ENCODE results near the gene LSR.
"Not testable (repeated sequence)": the region's sequence is repeated elsewhere in the genome, so short reads cannot be mapped to it uniquely, and the experiment has no call there.

Gene LSR

DNA sequence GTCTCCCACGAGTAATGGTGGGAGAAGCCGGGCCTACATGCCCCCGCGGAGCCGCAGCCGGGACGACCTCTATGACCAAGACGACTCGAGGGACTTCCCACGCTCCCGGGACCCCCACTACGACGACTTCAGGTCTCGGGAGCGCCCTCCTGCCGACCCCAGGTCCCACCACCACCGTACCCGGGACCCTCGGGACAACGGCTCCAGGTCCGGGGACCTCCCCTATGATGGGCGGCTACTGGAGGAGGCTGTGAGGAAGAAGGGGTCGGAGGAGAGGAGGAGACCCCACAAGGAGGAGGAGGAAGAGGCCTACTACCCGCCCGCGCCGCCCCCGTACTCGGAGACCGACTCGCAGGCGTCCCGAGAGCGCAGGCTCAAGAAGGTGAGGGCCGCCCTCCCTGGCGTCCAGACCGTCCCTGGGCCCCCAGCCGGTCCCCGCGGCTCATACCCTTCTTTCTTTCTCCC lies 18.6 kb downstream of the LSR start:
- DNase-seq, result peak in 3 of 4 experiments; percentile 17 to 67 (median 56)

DNA sequence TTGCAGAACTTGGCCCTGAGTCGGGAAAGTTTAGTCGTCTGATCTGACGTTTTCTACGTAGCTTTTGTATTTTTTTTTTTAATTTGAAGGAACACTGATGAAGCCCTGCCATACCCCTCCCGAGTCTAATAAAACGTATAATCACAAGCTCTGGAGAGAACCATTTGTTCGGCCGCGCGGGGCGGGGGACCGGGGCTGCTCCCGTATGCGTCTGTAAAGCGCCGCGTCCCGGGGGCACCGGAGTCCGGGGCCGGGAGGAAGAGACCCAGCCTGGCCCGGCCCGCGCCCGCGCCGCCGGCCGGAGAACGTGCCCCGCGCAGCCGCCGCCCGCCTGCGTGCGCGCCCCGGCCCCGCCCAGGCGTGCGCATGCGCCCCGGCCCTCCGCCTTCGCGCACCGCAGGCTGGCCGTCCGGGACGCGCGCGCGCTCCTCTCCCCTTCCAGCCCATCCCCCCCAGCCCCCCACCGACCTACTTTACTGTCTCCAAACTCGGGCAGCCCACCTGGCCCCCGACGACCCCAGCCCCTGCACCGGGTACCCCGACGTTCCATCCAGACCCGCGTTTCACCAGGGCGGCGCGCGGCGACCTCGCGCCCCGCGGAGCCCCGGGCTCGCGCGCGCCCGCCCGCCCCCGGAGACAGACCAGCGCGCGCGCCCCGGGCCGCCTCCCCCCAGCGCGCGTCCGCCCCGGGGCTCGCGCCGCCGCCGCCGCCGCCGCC lies 19.2 kb downstream of the LSR start:
- peak; percentile 86 to 97 (median 92) for DNase-seq

DNA sequence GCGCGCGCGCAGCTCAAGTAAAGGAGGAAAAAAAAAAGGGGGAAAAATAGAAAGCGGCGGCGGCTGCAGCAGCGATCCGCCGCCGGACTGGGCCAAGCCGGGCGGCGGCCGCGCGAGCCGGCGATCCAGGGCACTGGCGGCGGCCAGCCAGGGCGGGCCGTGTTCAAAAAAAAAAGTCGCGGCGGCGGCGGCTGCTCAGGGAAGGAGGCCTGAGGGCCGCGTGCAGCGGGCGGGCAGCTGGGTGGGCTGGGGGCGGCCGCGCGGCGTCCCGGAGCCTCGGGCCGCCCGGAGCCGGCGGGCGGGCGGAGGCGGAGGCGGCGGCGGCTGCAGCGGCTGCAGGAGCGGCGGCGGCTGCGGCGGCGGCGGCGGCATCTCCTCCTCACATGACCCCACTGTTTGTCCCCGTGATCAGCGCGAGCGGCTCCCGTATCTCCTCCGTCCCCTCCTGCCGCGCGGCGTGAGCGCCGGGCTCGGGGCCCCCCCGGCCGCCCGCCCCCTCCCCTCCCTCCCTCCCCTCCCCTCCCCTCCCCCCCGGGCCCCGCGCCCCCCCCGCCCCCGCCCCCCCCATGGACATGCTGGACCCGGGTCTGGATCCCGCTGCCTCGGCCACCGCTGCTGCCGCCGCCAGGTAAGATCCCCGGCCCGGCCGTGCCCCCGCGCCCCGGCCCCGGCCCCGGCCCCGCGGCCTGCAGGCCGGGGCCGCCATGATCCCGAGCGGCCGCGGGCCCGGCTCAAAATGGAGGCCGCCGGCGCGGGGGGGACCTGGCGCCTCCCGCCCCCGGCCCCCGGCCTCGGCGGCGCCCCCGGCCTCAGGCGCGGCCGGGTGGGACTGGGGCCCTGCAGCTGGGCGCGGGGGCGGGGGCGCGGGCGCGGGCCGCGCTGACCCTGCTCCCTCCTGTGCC lies 20.0 kb downstream of the LSR start, which contains the start of gene USF2:
USF2 (plus strand) TSS at position 427 of the 902 bp plus-strand sequence; CDS start at position 567, 140 bp downstream.
- DNase-seq, result peak; percentile 78 to 94 (median 88)

DNA sequence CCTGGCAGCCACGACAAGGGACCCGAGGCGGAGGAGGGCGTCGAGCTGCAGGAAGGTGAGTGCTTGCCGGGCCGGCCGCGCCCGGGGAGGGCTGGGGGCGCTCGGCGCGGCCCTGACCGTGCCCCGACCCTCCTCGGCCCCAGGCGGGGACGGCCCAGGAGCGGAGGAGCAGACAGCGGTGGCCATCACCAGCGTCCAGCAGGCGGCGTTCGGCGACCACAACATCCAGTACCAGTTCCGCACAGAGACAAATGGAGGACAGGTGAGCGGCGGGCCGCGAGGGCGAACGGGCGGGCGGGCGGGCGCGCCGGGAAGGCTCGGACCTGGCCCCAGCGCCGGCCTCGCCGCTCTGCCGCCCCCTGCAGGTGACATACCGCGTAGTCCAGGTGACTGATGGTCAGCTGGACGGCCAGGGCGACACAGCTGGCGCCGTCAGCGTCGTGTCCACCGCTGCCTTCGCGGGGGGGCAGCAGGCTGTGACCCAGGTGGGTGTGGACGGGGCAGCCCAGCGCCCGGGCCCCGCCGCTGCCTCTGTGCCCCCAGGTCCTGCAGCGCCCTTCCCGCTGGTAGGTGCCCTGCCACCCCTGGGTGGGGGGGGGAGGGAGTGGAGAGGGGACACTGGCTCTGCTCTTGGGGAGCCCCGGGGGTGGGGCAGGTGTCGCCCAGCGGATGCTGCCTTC lies 20.8 kb downstream of the LSR start:
- DNase-seq, result peak; percentile 70 to 90 (median 86)

DNA sequence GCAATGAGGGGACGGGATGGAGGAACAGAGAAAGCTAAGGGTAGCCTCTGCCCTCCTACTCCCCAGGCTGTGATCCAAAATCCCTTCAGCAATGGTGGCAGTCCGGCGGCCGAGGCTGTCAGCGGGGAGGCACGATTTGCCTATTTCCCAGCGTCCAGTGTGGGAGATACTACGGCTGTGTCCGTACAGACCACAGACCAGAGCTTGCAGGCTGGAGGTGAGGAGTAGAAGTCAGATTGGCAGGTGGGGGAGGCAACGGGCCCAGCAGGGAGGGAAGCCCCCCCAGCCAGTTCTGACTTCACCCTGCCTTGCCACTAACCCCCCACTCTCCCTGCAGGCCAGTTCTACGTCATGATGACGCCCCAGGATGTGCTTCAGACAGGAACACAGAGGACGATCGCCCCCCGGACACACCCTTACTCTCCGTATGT lies 21.6 kb downstream of the LSR start:
- no peak for DNase-seq

DNA sequence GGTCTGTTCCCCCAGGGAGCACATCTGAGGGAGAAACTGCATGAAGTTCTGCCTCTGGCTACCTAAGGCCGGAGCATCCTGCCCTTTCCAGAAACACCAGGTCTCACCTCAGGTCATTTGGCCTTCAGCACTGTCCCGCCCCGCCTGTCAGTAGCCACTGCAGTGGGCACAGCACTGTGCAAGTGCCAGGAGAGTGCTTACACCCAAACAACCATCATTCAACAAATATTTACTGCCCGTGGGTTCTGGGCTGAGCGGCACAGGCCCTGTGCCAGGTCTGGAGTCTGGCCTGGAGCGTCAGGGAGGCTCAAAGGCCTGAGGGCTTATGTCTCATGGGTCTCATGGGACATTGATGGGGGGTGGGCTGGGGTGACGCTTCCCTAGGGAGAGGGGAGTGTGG lies 22.7 kb downstream of the LSR start:
- no peak for DNase-seq

DNA sequence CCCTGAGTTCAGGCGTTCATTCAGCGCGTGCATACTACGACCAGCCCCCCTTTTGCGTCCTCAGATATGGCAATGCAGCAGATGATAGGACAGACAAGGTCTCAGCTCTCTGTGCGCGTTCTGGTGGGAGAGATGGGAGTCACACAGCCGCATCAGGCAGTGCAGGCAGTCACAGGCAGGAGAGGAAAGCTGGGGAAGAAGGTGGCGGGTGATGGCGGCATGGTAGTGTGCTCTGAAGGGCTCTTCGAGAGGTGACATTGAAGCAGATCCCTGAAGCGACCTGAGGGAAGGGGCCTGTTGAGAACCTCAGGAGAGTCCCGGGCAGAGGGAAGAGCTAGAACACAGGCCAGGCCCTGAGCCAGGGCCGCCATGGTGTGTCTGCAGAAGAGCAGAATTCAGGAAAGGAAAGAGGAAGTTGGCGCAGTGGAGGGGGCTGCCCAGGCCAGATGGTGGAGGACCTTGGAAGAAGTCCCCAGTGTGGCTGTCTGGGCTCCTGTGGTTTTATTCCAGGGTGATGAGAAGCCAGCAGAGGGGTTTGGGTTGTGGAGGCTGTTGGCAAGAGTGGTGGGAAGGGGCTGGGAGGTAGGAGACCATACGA lies 23.4 kb downstream of the LSR start:
- DNase-seq, result peak; percentile 68 to 84 (median 77)

DNA sequence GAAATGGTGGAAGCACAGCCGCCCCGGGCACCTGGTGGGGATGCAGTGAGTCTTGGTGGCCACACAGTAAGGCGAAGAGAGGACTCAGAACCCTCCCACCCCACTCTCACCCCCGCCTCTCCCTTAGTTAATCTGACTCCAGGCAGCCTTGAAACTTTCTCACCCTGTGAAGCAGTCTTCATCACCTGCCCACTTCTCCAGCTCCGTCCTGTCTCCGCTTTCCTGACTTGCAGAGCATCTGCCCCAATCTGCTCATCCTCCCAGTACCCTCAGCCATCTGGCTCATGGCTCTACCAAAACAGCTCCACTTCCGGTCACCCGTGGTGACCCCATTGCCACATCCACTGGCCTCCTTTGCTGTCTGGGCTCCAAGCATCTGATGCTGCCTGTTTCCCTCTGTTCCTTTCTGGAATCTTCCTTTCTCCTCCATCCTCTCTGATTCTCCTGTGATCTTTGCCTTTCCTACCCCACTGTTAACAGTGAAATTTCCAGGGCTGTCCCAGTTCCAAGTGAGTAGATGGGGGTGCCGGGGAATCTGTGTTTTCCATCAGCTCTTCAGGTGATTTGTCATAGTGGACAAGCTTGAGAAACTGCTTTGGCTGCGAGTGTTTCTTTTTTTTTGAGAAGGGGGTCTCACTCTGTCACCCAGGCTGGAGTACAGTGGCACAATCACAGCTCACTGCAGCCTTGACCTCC lies 24.3 kb downstream of the LSR start:
- DNase-seq, result no peak

DNA sequence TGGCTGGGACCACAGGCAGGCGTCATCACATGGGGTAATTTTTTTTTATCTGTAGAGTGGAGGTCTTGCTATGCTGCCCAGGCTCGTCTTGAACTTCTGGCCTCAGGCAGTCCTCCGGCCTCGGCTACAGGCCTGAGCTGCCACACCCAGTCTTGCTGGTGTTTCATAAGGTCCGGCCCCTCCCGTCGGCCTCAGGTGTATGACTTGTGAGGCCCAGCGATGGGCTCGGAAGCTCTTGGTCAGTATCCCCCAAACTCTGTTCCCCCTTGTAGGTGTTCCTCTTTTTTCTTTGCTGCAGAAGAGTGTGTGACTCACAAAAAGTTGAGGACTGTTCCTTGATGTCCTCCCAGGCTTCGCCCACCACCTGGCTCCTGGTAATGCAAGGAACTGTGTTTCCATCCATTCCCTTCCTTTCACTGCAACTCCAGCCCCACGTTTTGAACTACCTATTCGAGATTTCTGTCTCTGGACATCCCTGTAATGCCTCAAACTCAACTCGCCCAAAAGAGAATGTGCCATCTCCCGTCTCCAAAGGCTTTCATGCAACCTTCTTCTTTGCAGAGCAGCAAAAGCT lies 25.0 kb downstream of the LSR start:
- DNase-seq, result peak in 2 of 4 experiments; percentile 36 to 44

DNA sequence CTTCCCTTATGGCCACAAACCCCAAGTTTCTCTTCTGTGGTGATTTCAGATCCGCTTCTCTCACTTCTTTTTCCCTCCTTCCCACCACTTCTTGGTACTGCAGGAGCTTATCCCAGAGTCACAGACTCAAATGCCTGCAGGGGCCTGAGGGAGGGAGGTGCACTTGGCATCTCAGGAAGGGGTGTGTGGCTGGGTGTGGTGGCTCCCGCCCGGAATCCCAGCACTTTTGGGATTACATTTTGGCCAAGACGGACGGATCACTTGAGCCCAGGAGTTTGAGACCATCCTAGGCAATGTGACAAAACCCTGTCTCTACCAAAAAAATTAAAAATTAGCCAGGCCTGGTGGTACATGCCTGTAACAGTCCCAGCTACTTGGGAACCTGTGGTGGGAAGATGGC lies 25.5 kb downstream of the LSR start:
- no peak for DNase-seq

DNA sequence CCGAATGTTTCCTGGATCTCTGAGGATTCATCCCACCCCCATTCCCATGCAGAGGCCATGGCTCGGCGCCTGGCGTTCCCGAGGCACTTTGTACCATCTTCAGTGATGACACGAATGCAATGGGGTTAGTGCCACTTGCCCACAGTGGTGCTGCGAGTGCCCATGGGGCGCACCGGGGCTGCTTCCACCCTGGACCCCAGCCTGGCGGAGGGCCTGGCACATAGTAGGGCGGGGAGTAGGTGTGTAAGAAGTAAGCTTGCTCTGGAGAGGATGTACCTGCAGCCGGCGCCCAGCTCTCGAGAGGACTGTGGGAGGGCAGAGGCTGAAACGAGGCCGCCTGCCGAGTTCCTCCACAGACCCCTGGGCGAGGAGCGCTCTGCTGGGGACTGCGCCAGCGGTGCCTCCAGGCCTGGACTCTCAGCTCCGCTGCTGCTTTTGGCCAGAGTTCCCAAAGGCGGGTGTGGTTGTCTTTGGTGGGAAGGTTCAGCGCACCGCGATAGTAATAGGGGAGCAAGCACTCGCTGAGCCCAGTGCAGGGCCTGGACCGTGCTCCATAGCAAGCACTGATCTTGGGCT lies 28.0 kb downstream of the LSR start:
- no peak for DNase-seq

DNA sequence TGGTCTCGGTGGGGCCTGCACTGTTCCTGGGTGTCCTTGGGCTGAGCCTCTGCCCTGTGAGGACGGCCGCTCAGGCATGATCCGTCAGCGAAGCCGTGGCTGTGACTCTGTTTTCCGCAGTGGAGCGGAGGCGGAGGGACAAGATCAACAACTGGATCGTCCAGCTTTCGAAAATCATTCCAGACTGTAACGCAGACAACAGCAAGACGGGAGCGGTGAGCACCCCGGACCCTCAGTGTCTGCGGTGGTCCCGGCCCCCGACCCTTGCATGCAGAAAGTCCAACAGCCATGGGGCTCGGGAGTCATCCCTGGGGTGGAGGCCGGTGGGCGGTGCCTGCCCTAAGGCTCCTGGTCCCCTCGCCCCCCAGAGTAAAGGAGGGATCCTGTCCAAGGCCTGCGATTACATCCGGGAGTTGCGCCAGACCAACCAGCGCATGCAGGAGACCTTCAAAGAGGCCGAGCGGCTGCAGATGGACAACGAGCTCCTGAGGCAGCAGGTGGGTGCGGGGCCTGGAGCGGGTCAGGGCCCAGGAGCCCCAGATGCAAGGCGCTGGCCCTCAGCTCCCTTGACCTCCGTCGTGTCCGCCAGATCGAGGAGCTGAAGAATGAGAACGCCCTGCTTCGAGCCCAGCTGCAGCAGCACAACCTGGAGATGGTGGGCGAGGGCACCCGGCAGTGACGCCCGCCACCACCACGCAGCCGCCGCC lies 29.9 kb downstream of the LSR start:
- no peak for DNase-seq

DNA sequence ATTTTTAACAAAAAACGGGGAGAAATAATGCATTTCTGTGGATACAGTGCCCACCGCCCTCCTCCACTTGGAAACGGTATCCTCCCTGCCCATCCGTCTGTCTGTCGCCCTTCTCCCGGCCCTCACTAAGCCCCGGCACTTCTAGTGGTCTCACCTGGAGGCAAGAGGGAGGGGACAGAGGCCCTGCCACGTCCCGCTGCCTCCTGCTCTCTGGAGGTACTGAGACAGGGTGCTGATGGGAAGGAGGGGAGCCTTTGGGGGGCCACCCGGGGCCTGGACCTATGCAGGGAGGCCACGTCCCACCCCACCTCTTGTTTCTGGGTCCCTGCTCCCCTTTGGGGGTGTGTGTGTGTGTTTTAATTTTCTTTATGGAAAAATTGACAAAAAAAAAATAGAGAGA lies 30.6 kb downstream of the LSR start:
- DNase-seq, result no peak

DNA sequence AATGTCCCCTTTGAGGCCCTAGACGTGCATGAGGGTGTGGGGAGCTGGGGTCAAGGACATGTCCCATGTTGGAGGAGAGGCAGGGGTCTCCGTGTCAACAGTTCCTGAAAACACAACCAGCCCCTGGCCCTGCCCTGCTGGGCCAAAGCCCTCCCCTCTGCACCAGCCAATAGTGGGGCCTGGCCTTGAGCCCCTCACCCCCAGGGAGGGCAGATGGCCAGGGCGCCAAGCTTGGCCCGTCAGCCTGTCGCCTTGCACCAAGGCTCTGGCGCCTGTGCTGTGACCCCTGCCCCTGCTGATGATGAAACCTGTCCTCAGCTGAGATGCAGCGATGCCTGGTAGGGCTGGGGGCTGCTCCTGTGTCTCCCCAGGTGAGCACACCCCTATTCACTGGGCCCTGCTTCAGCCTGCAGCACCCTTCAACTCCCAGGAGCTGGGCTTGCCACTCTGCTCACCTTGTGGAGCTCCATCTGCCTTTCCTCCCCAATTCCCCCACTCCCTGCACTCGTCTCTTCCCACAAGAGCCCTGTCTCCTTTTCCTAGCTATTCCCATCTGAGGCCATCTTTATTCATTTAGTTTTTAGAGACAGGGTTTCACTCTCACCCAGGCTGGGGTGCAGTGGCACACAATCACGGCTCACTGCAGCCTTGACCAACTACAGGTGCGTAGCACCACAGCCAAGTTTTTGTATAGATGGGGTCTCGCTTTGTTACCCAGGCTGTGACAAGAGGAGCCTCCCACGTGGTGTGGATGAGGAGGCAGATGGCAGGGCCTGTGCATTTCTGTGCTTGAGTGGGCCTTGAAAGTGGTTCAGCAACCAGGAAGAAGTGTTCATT lies 31.4 kb downstream of the LSR start:
- no peak for DNase-seq

DNA sequence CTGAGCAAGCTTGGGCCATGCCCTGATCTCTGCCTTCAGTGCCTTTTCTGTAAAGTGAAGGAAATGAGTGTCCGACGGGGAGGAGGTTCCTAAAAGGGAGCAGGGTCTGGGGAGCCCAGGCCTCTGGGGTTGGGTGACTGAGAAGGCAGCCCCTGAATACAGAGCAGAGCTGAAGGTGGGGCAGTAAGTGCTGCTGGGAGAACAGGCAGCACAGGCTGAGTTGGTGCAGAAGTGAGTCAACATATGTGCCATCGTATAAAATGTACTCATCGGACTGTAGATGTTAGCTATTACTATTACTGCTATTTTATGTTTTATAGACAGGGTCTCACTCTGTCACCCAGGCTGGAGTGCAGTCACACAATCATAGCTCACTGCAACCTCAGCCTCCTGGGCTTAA lies 32.5 kb downstream of the LSR start:
- DNase-seq, result peak in 1 of 4 experiments; percentile 24

DNA sequence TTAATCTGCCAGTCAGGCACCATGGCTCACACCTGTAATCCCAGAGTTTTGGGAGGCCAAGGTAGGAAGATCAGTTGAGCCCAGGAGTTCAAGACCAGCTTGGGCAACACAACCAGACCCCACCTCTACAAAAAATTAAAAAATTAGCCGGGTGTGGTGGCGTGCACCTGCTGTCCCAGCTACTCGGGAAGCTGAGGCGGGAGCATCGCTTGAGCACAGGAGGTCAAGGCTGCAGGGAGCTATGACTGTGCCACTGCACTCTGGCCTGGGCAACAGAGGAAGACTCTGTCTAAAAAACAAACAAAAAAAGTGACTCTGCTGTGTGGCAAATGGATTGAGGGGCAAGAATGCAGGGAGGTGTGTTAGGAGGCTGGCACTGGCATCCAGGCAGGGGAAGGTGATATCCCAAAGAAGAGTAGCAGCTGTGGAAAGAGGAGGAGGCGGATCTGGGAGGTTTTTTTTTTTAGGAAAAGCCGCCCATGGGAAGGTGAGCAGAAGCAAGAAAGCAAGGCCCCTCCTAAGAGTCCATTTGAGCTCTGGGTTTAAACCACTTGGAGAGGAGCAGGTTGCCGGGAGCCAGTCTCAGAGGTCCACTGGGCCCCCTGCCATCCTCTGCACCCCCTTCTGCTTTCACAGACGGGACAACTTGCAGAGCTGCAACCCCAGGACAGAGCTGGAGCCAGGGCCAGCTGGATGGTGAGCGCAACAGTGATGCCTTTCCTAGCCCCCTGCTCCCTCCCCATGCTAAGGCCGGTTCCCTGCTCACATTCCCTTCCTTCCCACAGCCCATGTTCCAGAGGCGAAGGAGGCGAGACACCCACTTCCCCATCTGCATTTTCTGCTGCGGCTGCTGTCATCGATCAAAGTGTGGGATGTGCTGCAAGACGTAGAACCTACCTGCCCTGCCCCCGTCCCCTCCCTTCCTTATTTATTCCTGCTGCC lies 35.6 kb downstream of the LSR start:
- DNase-seq, result peak in 3 of 4 experiments; percentile 52 to 62 (median 61)

DNA sequence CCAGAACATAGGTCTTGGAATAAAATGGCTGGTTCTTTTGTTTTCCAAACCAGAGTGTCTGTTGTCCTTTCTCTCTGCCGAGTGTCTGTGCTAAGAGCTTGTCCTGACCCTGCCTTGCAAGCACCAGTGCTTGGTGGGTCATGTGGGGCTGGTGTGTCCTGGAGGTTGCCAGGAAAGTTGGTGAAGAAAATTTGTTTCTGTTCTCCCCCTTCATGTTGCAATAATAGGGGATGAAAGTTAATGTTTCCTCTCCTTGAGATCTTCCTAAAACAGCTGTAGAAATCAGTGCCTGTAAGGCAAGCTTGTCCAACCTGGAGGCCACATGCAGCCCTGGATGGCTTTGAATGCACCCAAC lies 36.3 kb downstream of the LSR start:
- DNase-seq, result peak in 3 of 4 experiments; percentile 58 to 66 (median 58)

DNA sequence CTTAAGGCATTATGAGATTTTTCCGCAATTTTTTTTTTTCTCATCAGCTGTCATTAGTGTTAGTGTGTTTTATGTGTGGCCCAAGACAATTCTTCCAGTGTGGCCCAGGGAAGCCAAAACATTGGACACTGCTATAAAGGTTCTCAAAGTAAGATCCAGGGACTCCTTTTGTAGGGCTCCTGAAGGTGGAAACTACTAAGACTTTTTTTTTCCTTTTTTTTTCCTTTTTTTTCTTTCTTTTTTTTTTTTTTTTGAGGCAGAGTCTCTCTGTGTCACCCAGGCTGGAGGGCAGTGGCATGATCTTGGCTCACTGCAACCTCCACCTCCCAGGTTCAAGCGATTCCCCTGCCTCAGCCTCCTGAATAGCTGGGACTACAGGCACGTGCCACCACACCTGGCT lies 36.7 kb downstream of the LSR start:
- not testable (repeated sequence) for DNase-seq

All from suppressor macrophage (primary cell).